Measurements from ENCODE around the gene ZDHHC14.
"Not testable (repeated sequence)": the region's sequence is repeated elsewhere in the genome, so short reads cannot be mapped to it uniquely, and the experiment has no call there.

The ZDHHC14 gene

GRCh38 chr6:157406661-157407060 is 25.7 kb downstream of the ZDHHC14 start:
- DNase-seq (ENCODE audit: low read depth, low spot score): no peak

GRCh38 chr6:157407646-157408045 is 26.7 kb downstream of the ZDHHC14 start:
- no peak for DNase-seq (ENCODE audit: low read depth, low spot score)

GRCh38 chr6:157408427-157408826 is 27.4 kb downstream of the ZDHHC14 start:
- DNase-seq (ENCODE audit: low read depth, low spot score): not testable (repeated sequence)

GRCh38 chr6:157410045-157410444 is 29.1 kb downstream of the ZDHHC14 start:
- peak; percentile 91 for DNase-seq (ENCODE audit: low read depth, low spot score)

GRCh38 chr6:157411368-157411767 is 30.4 kb downstream of the ZDHHC14 start:
- DNase-seq (ENCODE audit: low read depth, low spot score): no peak

- DNase-seq (ENCODE audit: low read depth, low spot score): no peak
Observed at GRCh38 chr6:157412791-157413190, 31.8 kb downstream of the ZDHHC14 start.

GRCh38 chr6:157420497-157420896 is 39.5 kb downstream of the ZDHHC14 start:
- DNase-seq (ENCODE audit: low read depth, low spot score): no peak

GRCh38 chr6:157424491-157425020 is 43.6 kb downstream of the ZDHHC14 start:
- no peak for DNase-seq (ENCODE audit: low read depth, low spot score)

GRCh38 chr6:157427969-157428368 is 47.0 kb downstream of the ZDHHC14 start:
- DNase-seq (ENCODE audit: low read depth, low spot score): no peak

- DNase-seq (ENCODE audit: low read depth, low spot score): no peak
Observed at GRCh38 chr6:157428427-157429202, 47.6 kb downstream of the ZDHHC14 start.

GRCh38 chr6:157429248-157429647 is 48.3 kb downstream of the ZDHHC14 start:
- no peak for DNase-seq (ENCODE audit: low read depth, low spot score)

- no peak for DNase-seq (ENCODE audit: low read depth, low spot score)
Observed at GRCh38 chr6:157430834-157431233, 49.8 kb downstream of the ZDHHC14 start.

- no peak for DNase-seq (ENCODE audit: low read depth, low spot score)
Observed at GRCh38 chr6:157432231-157432891, 51.4 kb downstream of the ZDHHC14 start.

GRCh38 chr6:157432892-157433265 is 51.9 kb downstream of the ZDHHC14 start:
- no peak for DNase-seq (ENCODE audit: low read depth, low spot score)

- DNase-seq (ENCODE audit: low read depth, low spot score): no peak
Observed at GRCh38 chr6:157433678-157434081, 52.7 kb downstream of the ZDHHC14 start.

- no peak for DNase-seq (ENCODE audit: low read depth, low spot score)
Observed at GRCh38 chr6:157434349-157435033, 53.5 kb downstream of the ZDHHC14 start.

GRCh38 chr6:157436219-157436943 is 55.4 kb downstream of the ZDHHC14 start:
- DNase-seq (ENCODE audit: low read depth, low spot score): no peak

GRCh38 chr6:157436944-157437336 is 56.0 kb downstream of the ZDHHC14 start:
- DNase-seq (ENCODE audit: low read depth, low spot score): no peak

GRCh38 chr6:157438611-157439111 is 57.7 kb downstream of the ZDHHC14 start:
- DNase-seq (ENCODE audit: low read depth, low spot score): no peak

GRCh38 chr6:157440171-157440570 is 59.2 kb downstream of the ZDHHC14 start:
- DNase-seq (ENCODE audit: low read depth, low spot score): no peak

GRCh38 chr6:157442291-157442690 is 61.3 kb downstream of the ZDHHC14 start:
- peak; percentile 39 for DNase-seq (ENCODE audit: low read depth, low spot score)

Data from astrocyte of the hippocampus (primary cell).